Measurements from ENCODE around the gene EXTL1. TPM values are rescaled to one million over a fixed set of nuclear protein-coding genes. Genes with fewer than 3 reads are reported as not detected.
"Not testable (repeated sequence)": the region's sequence is repeated elsewhere in the genome, so short reads cannot be mapped to it uniquely, and the experiment has no call there.

Gene EXTL1
- total RNA-seq, 2 donors from 2014 or later, result 1.6 TPM; not detected in 1

DNA sequence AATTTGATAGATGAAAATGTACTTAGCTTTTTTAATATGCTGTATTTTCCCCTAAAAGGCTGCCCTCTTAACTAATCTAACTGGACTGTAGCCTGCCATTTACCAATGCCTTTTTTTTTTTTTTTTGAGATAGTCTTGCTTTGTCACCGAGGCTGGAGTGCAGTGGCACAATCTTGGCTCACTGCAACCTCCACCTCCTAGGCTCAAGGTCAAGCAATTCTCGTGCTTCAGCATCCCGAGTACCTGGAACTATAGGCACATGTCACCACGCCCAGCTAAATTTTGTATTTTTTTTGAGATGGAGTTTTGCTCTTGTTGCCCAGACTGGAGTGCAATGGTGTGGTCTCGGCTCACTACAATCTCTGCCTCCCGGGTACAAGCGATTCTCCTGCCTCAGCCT, 42.4 kb upstream of the EXTL1 start:
- Histone ChIP-seq H3K27me3 (replicated peaks; ENCODE audit: insufficient read depth) (no peaks in the 10 kb centered on the region), H3K9me3 (no peaks in the 10 kb centered on the region), H3K36me3 (peaks cover 23% of the 10 kb centered on the region), H3K4me3 (no peak overlapping the region), H3K27ac (no peak overlapping the region), H3K4me1 (ENCODE audit: control insufficient read depth in 1 of 2, low read depth in 2 of 2) (no peaks in the 10 kb centered on the region)
- no peak for DNase-seq (ENCODE audit: low spot score)
- no peak for ATAC-seq (ENCODE audit: insufficient number of reproducible peaks, low FRiP score, low read depth)
- TF ChIP-seq, protein P1, sequence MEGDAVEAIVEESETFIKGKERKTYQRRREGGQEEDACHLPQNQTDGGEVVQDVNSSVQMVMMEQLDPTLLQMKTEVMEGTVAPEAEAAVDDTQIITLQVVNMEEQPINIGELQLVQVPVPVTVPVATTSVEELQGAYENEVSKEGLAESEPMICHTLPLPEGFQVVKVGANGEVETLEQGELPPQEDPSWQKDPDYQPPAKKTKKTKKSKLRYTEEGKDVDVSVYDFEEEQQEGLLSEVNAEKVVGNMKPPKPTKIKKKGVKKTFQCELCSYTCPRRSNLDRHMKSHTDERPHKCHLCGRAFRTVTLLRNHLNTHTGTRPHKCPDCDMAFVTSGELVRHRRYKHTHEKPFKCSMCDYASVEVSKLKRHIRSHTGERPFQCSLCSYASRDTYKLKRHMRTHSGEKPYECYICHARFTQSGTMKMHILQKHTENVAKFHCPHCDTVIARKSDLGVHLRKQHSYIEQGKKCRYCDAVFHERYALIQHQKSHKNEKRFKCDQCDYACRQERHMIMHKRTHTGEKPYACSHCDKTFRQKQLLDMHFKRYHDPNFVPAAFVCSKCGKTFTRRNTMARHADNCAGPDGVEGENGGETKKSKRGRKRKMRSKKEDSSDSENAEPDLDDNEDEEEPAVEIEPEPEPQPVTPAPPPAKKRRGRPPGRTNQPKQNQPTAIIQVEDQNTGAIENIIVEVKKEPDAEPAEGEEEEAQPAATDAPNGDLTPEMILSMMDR (IDR thresholded peaks at IDR 0.05), result no peak

DNA sequence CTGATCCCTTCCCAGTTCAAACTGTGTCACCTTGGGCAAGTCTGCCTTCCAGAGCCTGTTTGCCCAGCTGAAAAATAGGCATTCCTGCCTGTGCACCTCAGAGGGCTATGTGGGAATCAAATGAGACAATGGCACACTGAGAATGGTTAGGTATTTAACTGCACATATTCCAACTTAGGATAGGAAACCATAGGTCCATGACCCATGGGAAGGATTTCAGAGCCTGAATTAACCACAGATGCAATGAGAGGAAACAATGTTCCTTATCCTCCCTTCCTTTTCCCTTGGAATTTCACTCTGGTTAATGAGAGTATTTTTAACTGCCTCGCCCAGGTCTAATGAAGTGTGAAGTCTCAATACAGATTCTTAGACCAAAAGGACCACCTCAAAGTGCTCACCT, 36.4 kb upstream of the EXTL1 start:
- Histone ChIP-seq H3K9me3 (no peaks in the 10 kb centered on the region), H3K27ac (no peak overlapping the region), H3K4me3 (no peak overlapping the region), H3K4me1 (ENCODE audit: control insufficient read depth in 1 of 2, low read depth in 2 of 2) (no peaks in the 10 kb centered on the region), H3K27me3 (replicated peaks; ENCODE audit: insufficient read depth) (no peaks in the 10 kb centered on the region), H3K36me3 (peaks cover 31% of the 10 kb centered on the region)
- ATAC-seq (ENCODE audit: insufficient number of reproducible peaks, low FRiP score, low read depth) (no peak), DNase-seq (ENCODE audit: low spot score) (no peak)
- TF ChIP-seq, protein P1 (IDR thresholded peaks at IDR 0.05), result no peak

DNA sequence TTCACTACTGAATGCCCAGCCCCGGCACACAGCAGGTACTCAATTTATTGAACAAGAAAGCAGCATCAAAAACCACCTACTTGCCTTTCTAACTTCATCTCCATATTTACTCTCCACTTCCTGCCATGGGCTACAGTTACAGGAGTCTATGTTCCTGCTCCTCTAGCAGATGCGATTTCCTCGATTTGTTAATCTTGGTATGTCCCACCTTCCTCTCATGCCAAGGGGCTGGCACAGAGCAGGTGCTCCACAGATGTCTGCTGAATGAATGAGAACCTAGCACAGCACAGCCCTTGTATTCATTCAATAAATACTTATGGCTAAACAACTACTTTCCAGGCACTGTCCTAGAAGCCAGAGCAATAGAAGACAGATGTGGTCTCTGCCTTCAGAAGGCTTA, 35.9 kb upstream of the EXTL1 start:
- DNase-seq (ENCODE audit: low spot score), result no peak
- no peak for ATAC-seq (ENCODE audit: insufficient number of reproducible peaks, low FRiP score, low read depth)
- Histone ChIP-seq H3K27me3 (replicated peaks; ENCODE audit: insufficient read depth) (no peaks in the 10 kb centered on the region), H3K4me1 (ENCODE audit: control insufficient read depth in 1 of 2, low read depth in 2 of 2) (no peaks in the 10 kb centered on the region), H3K4me3 (no peak overlapping the region), H3K27ac (no peak overlapping the region), H3K36me3 (peaks cover 31% of the 10 kb centered on the region), H3K9me3 (no peaks in the 10 kb centered on the region)
- TF ChIP-seq, protein P1 (IDR thresholded peaks at IDR 0.05), result no peak

DNA sequence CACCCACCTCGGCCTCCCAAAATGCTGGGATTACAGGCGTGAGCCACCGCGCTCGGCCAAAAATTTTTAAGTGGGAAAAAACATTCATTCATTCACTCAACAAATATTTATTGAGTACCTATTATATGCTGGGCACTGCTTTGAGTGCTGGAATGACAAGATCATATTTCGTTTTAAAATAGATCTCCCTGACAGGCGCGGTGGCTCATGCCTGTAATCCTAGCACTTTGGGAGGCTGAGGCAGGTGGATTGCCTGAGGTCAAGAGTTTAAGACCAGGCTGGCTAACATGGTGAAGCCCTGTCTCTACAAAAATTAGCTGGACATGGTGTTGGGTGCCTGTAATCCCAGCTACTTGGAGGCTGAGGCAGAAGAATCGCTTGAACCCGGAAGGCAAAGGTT, 34.8 kb upstream of the EXTL1 start:
- peaks cover 31% of the 10 kb centered on the region for H3K36me3 ChIP-seq
- not testable (repeated sequence) for H3K4me1 ChIP-seq (ENCODE audit: control insufficient read depth in 1 of 2, low read depth in 2 of 2); DNase-seq (ENCODE audit: low spot score); ATAC-seq (ENCODE audit: insufficient number of reproducible peaks, low FRiP score, low read depth); H3K27ac ChIP-seq; H3K9me3 ChIP-seq; H3K27me3 ChIP-seq (replicated peaks; ENCODE audit: insufficient read depth); H3K4me3 ChIP-seq

DNA sequence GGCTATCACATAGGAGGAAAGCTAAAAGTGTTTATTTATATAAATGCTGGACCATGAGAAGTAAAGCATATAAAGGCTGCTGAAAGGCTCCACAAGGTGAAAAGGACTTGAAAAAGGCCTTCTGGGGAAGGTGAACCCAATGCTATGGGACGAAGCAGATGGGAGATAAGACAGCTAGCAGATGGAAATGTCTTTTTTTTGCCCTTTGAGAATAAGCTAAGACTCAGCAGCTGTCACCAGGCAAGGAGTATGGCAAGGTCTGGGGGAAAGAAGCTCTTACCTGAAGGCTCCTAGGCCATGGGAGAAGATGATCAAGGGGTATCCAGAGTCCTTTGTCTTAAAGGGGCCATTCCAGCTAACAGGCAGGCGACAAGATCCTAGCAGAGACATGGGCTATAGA, 33.6 kb upstream of the EXTL1 start:
- Histone ChIP-seq H3K9me3 (no peaks in the 10 kb centered on the region), H3K27ac (no peak overlapping the region), H3K4me3 (no peak overlapping the region), H3K27me3 (replicated peaks; ENCODE audit: insufficient read depth) (no peaks in the 10 kb centered on the region), H3K36me3 (peaks cover 22% of the 10 kb centered on the region), H3K4me1 (ENCODE audit: control insufficient read depth in 1 of 2, low read depth in 2 of 2) (no peaks in the 10 kb centered on the region)
- ATAC-seq (ENCODE audit: insufficient number of reproducible peaks, low FRiP score, low read depth), result no peak
- DNase-seq (ENCODE audit: low spot score), result no peak
- TF ChIP-seq, protein P1 (IDR thresholded peaks at IDR 0.05), result no peak

DNA sequence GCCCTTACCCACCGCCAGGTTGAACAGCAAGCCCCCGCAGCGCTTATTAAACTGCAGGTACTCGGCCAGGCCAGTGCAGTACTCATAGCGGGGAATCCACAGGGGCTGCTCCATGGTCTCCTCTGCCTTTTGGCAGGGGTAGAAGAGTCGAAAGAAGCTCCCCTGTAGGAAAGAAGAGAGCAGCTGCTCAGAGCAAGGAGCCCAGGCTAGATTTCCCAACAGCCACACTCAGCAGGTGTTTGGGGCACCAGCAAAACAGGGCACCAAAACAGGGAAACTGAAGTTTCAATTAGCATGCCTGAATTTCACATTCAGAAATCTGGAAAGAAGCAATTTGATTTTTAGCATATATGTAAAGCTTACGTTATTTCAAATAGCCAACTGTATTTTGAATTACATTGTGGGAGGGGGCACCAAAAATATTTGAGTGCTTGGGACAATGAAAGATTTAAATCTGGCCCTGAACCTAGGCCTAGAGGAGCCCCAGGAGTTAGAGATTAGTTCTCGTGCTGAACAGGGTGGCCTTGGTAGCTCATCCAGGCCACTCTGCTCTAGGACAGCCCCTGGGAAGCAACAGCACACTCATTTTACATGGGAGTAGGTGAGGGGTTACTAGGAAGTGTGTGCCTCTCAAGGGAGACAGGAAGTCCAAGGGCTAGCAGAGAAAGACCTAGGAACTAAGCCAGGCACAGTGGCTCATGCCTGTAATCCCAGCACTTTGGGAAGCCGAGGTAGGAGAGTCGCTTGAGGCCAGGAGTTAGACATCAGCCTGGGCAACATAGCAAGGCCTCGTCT, 31.9 kb upstream of the EXTL1 start:
- TF ChIP-seq, protein P1 (IDR thresholded peaks at IDR 0.05), result no peak
- ATAC-seq (ENCODE audit: insufficient number of reproducible peaks, low FRiP score, low read depth) (no peak), DNase-seq (ENCODE audit: low spot score) (no peak)
- Histone ChIP-seq H3K27ac (no peak overlapping the region), H3K9me3 (no peaks in the 10 kb centered on the region), H3K27me3 (replicated peaks; ENCODE audit: insufficient read depth) (no peaks in the 10 kb centered on the region), H3K36me3 (peaks cover 14% of the 10 kb centered on the region), H3K4me1 (ENCODE audit: control insufficient read depth in 1 of 2, low read depth in 2 of 2) (no peaks in the 10 kb centered on the region), H3K4me3 (no peak overlapping the region)
